Tibial nerve (tissue), 4 donors: ENCODE measurements around the gene SPON1.

ENCODE experiments used
- CTCF ChIP-seq, 5 experiments: fragments of 200-600 bp in 3 of 5; fragments of 450-650 bp in 2 of 5; sonication (generic) in 3 of 5; IDR thresholded peaks; one replicate each; pipeline ENCODE4 v1.5.1; 2016 to 2019; ENCODE audit warnings: antibody characterized with exemption in 5 of 5, mild to moderate bottlenecking in 3 of 5, moderate library complexity in 2 of 5
- EP300 ChIP-seq, 2 donors: sonication (generic); formaldehyde crosslinking; IDR thresholded peaks; one replicate each; pipeline ENCODE4 v1.6.1; 2017; ENCODE audit warnings: antibody characterized with exemption in 2 of 2, mild to moderate bottlenecking in 1 of 2
- POLR2A ChIP-seq, 2 donors: fragments of 450-650 bp; IDR thresholded peaks; one replicate each; pipeline ENCODE4 v1.6.1; 2017; ENCODE audit warnings: antibody characterized with exemption in 2 of 2, mild to moderate bottlenecking in 2 of 2, moderate library complexity in 2 of 2

- TF ChIP-seq POLR2A (IDR thresholded peaks at IDR 0.05) (no peak), CTCF (IDR thresholded peaks at IDR 0.05) (no peak), EP300 (IDR thresholded peaks at IDR 0.05) (no peak)
Measured at GRCh38 chr11:14149683-14150082, 187.2 kb downstream of the SPON1 start.
